NCI-H2171 treated with DMSO at 0.1 percent for 48 hours (cell line): Measurements from ENCODE around the gene DPP6.
"Not testable (repeated sequence)": the region's sequence is repeated elsewhere in the genome, so short reads cannot be mapped to it uniquely, and the experiment has no call there.

Source experiments
- DNase-seq: peaks from one replicate; lab custom pipeline; 2025; lab: John Stamatoyannopoulos, UW

Gene DPP6

DNA sequence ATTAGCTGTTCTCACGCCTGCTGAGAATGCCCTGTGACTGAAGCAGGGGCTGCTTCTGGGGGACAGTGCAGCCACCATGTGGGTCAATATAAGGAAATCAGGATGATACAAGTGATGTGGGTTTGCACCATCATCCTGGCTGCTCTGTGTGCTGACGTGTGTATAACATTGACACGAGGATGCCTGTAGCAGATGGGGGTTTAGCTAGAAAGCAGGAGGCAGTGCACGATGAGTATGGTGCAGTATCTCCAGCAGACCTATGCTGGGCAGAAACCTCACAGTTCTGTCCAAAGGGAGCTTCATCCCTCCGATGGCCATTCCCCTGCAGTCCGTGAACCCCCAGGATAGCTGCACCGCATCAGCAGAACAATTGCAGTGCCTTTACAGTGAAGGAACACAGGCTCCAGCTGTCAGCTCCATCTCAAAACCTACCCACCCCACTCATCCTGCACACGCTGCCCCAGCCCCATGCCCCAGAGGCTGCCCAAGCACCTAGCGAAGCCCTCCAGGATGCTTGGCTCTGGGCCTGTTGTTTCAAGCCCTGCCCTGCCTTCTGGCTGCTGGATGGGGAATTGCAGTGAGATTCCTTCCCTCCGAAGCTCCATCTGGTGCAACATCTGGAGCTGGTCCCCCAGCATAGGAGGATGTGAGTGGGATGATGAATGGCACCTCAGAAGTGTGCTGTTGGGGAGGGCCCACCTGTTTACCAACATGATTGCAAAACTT, 96.8 kb downstream of the DPP6 start:
- DNase-seq: not testable (repeated sequence)

DNA sequence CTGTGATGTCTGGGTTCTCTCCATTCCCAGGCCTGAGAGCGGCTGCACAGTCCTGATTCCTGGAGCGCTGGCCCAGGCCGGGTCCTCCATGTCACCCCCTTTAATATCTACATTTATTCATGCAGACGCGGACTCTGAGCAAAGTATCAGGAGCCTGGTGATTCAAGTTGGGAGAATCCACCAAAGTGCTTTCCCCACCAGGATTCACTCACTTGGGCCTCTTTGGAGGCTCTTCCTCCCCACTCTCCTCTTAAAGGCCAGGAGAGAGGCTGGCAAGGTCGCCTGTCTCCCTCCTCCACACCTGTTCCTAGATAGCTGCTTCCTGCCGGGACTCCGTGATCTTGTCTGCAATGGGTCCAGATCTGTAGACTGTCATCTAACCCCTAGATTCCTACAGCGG, 98.5 kb downstream of the DPP6 start:
- DNase-seq: not testable (repeated sequence)

- DNase-seq: not testable (repeated sequence)
Measured at GRCh38 chr7:154151306-154151705, 99.1 kb downstream of the DPP6 start.

GRCh38 chr7:154155928-154156327, 103.7 kb downstream of the DPP6 start:
- not testable (repeated sequence) for DNase-seq

GRCh38 chr7:154162921-154163320, 110.7 kb downstream of the DPP6 start:
- DNase-seq: not testable (repeated sequence)

- DNase-seq: not testable (repeated sequence)
Measured at GRCh38 chr7:154163642-154164041, 111.4 kb downstream of the DPP6 start.

- no peak for DNase-seq
Measured at GRCh38 chr7:154167051-154167450, 114.9 kb downstream of the DPP6 start.

DNA sequence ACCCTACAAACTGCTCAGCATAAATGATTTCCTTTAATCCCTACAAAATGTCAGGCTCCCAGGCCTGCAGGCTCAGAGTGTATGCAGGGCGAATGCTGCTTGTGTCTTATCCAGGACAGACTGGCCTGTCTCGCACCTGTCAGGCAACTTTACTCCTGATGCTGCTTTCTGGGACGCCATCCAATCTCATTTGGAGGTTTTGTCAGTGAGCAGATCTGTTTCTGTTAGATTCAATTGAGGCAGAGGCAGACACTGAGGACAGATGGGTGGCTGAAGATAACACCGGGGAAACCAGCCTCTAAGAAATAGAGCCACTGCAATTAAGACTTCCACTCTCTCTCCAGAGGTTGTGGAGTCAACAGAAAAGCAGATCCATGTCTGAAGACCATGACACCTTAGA, 115.6 kb downstream of the DPP6 start:
- DNase-seq: no peak

- DNase-seq: no peak
Measured at GRCh38 chr7:154171422-154171821, 119.2 kb downstream of the DPP6 start.

- DNase-seq: no peak
Measured at GRCh38 chr7:154172236-154172635, 120.0 kb downstream of the DPP6 start.

DNA sequence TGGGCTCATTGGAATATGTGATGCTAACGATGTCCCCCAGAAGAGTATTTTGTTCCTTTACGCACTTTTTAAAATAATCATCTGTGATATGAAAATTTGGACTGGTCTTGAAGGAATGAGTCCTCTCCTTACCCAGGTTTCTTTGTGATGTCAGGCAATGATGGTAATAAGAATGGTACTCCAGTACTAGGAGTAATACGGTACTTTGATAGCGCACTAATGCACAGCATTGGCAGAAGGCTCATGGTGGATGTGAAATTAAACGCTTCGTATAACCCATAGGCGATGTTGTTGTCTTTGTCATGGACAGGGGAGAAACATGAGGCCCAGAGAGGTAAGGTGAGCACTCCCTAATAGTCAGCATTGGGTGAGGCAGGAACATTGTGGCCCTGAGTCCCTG, 125.4 kb downstream of the DPP6 start:
- no peak for DNase-seq

GRCh38 chr7:154178895-154179294, 126.7 kb downstream of the DPP6 start:
- DNase-seq: no peak

DNA sequence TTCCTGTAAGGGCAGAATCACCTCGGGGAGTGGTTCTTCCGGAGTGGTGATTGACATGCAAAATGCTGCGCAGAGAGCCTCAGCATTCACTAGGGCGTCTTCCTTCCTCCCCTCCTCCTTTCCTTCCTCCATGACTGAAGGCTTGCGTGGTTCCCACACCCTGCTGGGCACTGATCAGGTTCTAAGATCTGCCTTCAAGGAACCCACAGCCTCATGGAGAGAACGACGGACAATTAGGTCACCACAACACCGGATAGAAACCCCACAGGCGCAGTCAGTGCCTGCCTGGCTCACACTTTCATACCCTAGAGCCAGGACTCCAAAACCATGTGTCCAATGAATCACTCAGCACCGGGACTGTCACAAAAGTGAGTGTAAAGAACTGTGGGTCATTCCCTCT, 131.3 kb downstream of the DPP6 start:
- DNase-seq: no peak

GRCh38 chr7:154183946-154184345, 131.7 kb downstream of the DPP6 start:
- DNase-seq: no peak

DNA sequence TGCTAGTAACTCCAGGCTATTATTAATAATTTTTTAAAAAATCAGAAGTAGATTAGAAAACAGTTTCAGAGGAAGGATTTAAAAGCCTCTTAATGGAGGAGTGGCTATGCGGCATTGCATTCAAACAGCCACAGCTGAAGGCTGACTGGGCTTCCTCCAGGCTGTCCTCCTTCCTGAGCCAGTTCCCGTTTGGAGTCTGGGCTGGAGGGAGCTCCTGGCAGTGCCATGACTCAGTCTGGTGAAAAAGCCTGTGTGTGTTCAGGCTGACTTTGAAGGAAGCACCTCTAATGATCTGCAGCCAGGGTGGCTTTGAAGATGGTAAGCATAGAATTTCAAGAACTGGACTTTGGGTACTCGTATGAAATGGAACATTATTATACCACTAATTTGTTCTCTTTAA, 134.6 kb downstream of the DPP6 start:
- DNase-seq: no peak

DNA sequence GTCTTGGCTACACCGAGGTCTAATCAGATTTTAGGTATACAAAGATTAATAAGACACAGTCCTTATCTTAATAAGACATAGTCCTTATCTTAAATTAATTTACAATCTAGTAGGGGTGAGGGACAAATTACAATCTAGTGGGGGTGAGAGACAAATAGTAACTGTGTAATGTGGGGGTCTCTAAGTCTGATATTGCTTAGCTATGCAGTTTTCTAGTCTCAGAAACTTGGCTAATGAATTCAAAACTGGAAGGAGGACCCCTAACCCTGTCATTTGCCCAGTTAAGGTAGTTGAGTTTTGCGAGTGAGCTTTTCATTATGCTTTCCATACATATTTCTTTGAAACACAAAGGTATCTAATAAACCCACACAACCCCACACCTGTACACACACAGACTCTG, 136.1 kb downstream of the DPP6 start:
- DNase-seq: no peak

DNA sequence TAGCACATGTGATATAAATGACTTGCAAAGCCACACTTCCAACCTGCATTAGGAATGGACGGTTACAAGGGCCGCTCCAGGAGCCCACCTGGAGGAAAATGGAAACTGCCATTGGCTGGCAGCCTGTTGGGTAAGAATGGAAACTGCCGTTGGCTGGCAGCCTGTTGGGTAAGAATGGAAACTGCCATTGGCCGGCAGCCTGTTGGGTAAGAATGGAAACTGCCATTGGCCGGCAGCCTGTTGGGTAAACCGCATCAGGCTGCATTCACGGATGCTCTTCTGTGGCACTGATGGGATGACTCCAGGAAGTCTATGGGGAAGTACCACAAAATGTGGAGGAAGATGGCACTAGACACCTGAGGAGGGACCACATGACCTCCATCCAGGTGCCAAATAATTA, 143.1 kb downstream of the DPP6 start:
- no peak for DNase-seq

DNA sequence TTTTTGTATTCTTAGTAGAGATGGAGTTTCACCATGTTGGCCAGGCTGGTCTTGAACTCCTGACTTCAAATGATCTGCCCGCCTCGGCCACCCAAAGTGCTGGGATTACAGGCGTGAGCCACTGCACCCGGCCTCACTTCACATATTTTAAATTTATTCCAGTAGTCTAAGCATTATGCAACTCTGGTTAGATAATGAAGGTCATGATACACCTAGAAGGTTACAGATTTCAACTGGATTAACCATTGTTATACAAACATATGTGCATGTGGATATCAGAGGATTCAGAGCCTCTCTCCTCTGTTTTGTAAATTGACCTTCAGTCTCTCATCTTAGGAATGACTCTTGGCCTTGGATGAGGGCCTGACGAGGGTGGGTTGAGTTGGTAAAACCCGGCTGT, 146.3 kb downstream of the DPP6 start:
- DNase-seq: no peak

GRCh38 chr7:154200241-154200640, 148.0 kb downstream of the DPP6 start:
- DNase-seq: no peak

- DNase-seq: no peak
Measured at GRCh38 chr7:154202002-154202401, 149.8 kb downstream of the DPP6 start.

- no peak for DNase-seq
Measured at GRCh38 chr7:154204046-154204445, 151.8 kb downstream of the DPP6 start.

DNA sequence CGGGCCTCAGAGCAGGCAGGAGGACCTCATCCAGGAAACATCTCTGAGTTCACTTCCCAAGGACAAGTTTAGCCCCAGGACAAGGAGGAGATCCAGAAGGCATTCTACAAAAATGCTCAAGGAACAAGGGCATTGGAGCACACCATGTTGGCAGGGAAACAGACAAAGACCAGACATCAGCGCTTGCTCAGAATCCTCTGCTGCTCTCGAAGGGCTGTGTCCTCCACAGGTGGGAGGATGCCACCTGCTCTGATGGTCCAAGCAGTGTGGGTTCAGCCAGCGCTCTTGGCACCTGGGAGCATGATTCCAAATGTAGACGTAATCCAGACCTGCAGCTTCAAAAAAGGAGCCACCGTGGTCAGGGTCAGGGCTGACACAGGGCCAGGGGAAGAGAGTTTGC, 160.7 kb downstream of the DPP6 start:
- DNase-seq: no peak

- DNase-seq: no peak
Measured at GRCh38 chr7:154217688-154218340, 165.6 kb downstream of the DPP6 start.

- no peak for DNase-seq
Measured at GRCh38 chr7:154231732-154232131, 179.5 kb downstream of the DPP6 start.
